GM23248 (cell line): ENCODE results near the gene TSSK2. TPM values are rescaled to one million over a fixed set of nuclear protein-coding genes. Genes with fewer than 3 reads are reported as not detected.

Experiments
- DNase-seq: peaks from one replicate; pipeline ENCODE4 v3.0.0-alpha.2; 2015
- H2AFZ ChIP-seq: fragments of 200-600 bp; sonication (generic); 2 replicates; pipeline ENCODE4 v1.6.1; 2016; ENCODE audit warnings: antibody characterized with exemption
- H3F3A ChIP-seq: fragments of 200-600 bp; sonication (generic); 2 replicates; pipeline ENCODE4 v1.6.1; 2016; ENCODE audit warnings: mild to moderate bottlenecking, antibody characterized with exemption, mixed run types; ENCODE audit not compliant: insufficient read depth
- H3K27ac ChIP-seq: fragments of 200-600 bp; sonication (generic); 2 replicates; pipeline ENCODE4 v1.5.1; 2016; ENCODE audit warnings: mild to moderate bottlenecking
- H3K27me3 ChIP-seq: fragments of 200-600 bp; sonication (generic); replicated peaks from 2 replicates; pipeline ENCODE4 v1.6.1; 2016; ENCODE audit warnings: mild to moderate bottlenecking; ENCODE audit not compliant: insufficient read depth
- H3K36me3 ChIP-seq: fragments of 200-600 bp; sonication (generic); 2 replicates; pipeline ENCODE4 v1.6.1; 2016; ENCODE audit warnings: low read depth, mild to moderate bottlenecking
- H3K4me1 ChIP-seq: fragments of 200-600 bp; sonication (generic); 2 replicates; pipeline ENCODE4 v1.6.1; 2016; ENCODE audit warnings: mild to moderate bottlenecking; ENCODE audit not compliant: insufficient read depth
- H3K4me2 ChIP-seq: fragments of 200-600 bp; sonication (generic); one replicate; pipeline ENCODE4 v1.6.1; 2016; ENCODE audit warnings: mild to moderate bottlenecking; ENCODE audit not compliant: unreplicated experiment
- H3K4me3 ChIP-seq: fragments of 200-600 bp; sonication (generic); 2 replicates; pipeline ENCODE4 v1.5.1; 2016; ENCODE audit warnings: mild to moderate bottlenecking
- H3K79me2 ChIP-seq: fragments of 200-600 bp; sonication (generic); 2 replicates; pipeline ENCODE4 v1.6.1; 2016; ENCODE audit warnings: mild to moderate bottlenecking; ENCODE audit not compliant: insufficient read depth
- H3K9ac ChIP-seq: fragments of 200-600 bp; sonication (generic); 2 replicates; pipeline ENCODE4 v1.6.1; 2016; ENCODE audit warnings: mild to moderate bottlenecking
- H3K9me2 ChIP-seq: fragments of 200-600 bp; sonication (generic); 2 replicates; pipeline ENCODE4 v1.6.1; 2016; ENCODE audit warnings: mixed run types, mild to moderate bottlenecking, moderate library complexity; ENCODE audit not compliant: insufficient read depth
- H3K9me3 ChIP-seq: fragments of 200-600 bp; sonication (generic); one replicate; pipeline ENCODE4 v1.6.1; 2017; ENCODE audit warnings: low read depth
- H4K20me1 ChIP-seq: fragments of 200-600 bp; sonication (generic); 2 replicates; pipeline ENCODE4 v1.6.0; 2016; ENCODE audit not compliant: insufficient read depth
- EZH2 ChIP-seq: fragments of 200-600 bp; sonication (generic); IDR thresholded peaks from 2 replicates; pipeline ENCODE4 v1.6.1; 2018; ENCODE audit warnings: antibody characterized with exemption, mild to moderate bottlenecking; ENCODE audit not compliant: insufficient read depth, poor library complexity, severe bottlenecking
- EZH2phosphoT487 ChIP-seq: fragments of 200-600 bp; sonication (generic); IDR thresholded peaks from 2 replicates; pipeline ENCODE4 v1.6.1; 2018; ENCODE audit warnings: antibody characterized with exemption, moderate library complexity, mild to moderate bottlenecking, low read depth; ENCODE audit not compliant: insufficient read depth
- WGBS, 2 experiments: methylation state at CpG; one replicate each; pipeline ENCODE4 v1.1.6; 2015 to 2017; ENCODE audit warnings: low lambda C conversion rate in 2 of 2, low coverage in 1 of 2; ENCODE audit errors: missing lambda C conversion rate in 2 of 2; 5-methylcytosine and 5-hydroxymethylcytosine counted together
- in situ Hi-C: fragments of 300-500 bp; cut with MboI; formaldehyde crosslinking; loops from 2 replicates; pipeline ENCODE4 v1.15.0; 2020
- polyA plus RNA-seq: library from polyadenylated mRNA; unstranded; fragments of >200 nt; fragmentation: Nextera tagmentation; extraction: Ambion mirVana; gene quantifications from 2 replicates; pipeline ENCODE4 v1.2.1, GENCODE V29; 2016
- total RNA-seq: library from RNA; depleted of rRNA; stranded (reverse); fragments of >200 nt; shearing (Covaris generic); gene quantifications from 2 replicates; pipeline ENCODE4 v1.2.3, GENCODE V29; 2014

TSSK2 gene
- total and polyA plus RNA-seq, 2 experiments from 2014 or later: not detected

DNA sequence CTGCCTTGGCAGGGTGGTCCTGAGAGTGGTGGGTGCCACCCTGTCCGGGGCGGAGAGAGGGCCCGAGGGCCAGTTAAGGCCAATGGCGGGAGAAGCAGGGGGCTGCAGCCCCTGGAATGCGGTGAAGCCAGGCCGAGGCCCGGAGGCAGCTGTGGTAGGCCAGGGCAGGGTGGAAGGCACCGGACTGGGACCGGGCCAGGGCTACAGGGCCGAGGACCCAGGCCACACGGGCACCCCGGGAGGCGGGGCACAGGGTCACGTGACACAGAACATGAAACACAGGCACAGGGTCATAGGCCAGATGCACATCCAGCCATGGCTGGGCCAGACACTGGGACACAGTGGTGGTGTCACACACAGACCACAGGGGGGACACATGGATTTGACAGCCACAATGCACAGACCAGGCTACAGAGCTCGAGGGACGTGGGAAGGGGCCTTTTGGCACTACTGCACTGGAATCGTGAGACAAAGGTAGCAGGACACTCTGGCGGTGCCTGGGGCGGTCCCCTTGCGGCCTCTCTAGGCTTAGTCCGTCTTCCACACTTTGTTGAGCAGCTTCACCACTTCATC, 44.6 kb downstream of the TSSK2 start:
- Histone ChIP-seq H3F3A (no peaks in the 10 kb centered on the region), H3K4me1 (peaks cover 16% of the 10 kb centered on the region), H3K4me3 (no peak overlapping the region), H3K27me3 (no peaks in the 10 kb centered on the region), H4K20me1 (no peaks in the 10 kb centered on the region), H3K9me3 (no peaks in the 10 kb centered on the region), H3K79me2 (peaks cover 44% of the 10 kb centered on the region), H3K9ac (no peak overlapping the region), H2AFZ (no peak overlapping the region), H3K36me3 (no peaks in the 10 kb centered on the region), H3K4me2 (no peak overlapping the region), H3K27ac (no peak overlapping the region), H3K9me2 (no peaks in the 10 kb centered on the region)
- TF ChIP-seq EZH2 (no peak), EZH2phosphoT487 (no peak)
- DNase-seq: no peak
- 78 to 82% methylated on average over 18 to 19 of the region's 21 CpGs for WGBS, 2 experiments
- in situ Hi-C loops: no loop called here

DNA sequence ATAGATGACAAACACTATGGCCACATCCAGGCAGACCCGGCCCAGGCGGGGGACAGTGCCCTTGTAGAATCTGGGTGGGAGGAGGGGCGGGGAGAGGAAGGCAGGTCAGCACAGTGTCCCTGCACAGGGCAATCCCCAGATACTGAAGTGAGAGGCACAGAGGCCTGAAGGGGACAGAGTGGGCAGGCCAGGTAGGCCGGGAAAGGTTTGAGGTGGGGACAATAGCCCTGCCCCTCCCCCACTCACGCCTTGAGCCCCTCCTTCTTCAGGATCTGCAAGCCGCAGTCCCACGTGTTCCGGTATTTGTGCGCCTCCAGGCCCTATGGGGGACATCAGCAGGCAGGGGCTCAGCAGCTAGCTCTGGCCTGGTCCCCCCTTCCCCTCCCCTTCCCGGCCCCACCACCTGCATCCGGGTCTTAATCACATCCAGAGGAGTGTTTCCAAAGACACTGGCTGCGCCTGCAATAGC, 45.1 kb downstream of the TSSK2 start:
- Histone ChIP-seq H3K9ac (no peak overlapping the region), H3K4me3 (no peak overlapping the region), H3K27me3 (no peaks in the 10 kb centered on the region), H4K20me1 (no peaks in the 10 kb centered on the region), H3K27ac (no peak overlapping the region), H3K9me3 (no peaks in the 10 kb centered on the region), H3K36me3 (no peaks in the 10 kb centered on the region), H2AFZ (no peak overlapping the region), H3K79me2 (peaks cover 44% of the 10 kb centered on the region), H3K4me2 (no peak overlapping the region), H3K4me1 (peaks cover 14% of the 10 kb centered on the region), H3K9me2 (no peaks in the 10 kb centered on the region), H3F3A (no peaks in the 10 kb centered on the region)
- DNase-seq: no peak
- 76 to 93% methylated on average over 6 to 12 of the region's 12 CpGs for WGBS, 2 experiments
- in situ Hi-C loops: no loop called here
- TF ChIP-seq EZH2phosphoT487: no peak
- no peak for TF ChIP-seq EZH2

DNA sequence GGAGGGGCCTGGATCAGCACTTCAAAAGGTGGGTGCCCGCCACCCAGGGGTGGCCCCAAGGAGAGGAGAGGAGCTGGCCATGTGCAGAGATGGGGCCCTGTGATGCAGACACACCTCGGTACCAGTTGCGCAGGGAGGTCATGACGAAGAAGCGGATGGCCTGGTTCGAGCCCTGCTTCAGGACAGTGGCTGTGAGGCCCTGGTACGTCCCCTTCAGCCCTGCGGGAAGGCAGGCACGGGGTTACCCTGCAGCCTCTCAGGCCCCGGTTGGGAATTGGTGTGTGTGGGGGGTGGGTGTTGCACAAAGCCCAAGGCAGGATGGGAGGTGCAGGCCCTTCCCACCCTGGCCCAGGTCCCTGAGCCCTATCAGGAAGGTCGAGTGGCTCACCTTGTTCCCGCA, 45.6 kb downstream of the TSSK2 start:
- peaks cover 42% of the 10 kb centered on the region for H3K79me2 ChIP-seq
- 82 to 83% methylated on average over 10 to 12 of the region's 12 CpGs for WGBS, 2 experiments
- no peaks in the 10 kb centered on the region for H3F3A ChIP-seq
- H3K27ac ChIP-seq: no peak overlapping the region
- H2AFZ ChIP-seq: no peak overlapping the region
- H3K9me2 ChIP-seq: no peaks in the 10 kb centered on the region
- H3K9me3 ChIP-seq: no peaks in the 10 kb centered on the region
- H3K9ac ChIP-seq: peak overlapping the region; percentile 79
- H4K20me1 ChIP-seq: no peaks in the 10 kb centered on the region
- H3K4me3 ChIP-seq: peak overlapping the region; percentile 78; the same call in 1 of the 2 replicates
- DNase-seq: no peak
- H3K27me3 ChIP-seq: no peaks in the 10 kb centered on the region
- no peaks in the 10 kb centered on the region for H3K36me3 ChIP-seq
- H3K4me1 ChIP-seq: peaks cover 14% of the 10 kb centered on the region
- in situ Hi-C loops: no loop called here
- H3K4me2 ChIP-seq: peak overlapping the region; percentile 76
- no peak for TF ChIP-seq EZH2
- no peak for TF ChIP-seq EZH2phosphoT487

DNA sequence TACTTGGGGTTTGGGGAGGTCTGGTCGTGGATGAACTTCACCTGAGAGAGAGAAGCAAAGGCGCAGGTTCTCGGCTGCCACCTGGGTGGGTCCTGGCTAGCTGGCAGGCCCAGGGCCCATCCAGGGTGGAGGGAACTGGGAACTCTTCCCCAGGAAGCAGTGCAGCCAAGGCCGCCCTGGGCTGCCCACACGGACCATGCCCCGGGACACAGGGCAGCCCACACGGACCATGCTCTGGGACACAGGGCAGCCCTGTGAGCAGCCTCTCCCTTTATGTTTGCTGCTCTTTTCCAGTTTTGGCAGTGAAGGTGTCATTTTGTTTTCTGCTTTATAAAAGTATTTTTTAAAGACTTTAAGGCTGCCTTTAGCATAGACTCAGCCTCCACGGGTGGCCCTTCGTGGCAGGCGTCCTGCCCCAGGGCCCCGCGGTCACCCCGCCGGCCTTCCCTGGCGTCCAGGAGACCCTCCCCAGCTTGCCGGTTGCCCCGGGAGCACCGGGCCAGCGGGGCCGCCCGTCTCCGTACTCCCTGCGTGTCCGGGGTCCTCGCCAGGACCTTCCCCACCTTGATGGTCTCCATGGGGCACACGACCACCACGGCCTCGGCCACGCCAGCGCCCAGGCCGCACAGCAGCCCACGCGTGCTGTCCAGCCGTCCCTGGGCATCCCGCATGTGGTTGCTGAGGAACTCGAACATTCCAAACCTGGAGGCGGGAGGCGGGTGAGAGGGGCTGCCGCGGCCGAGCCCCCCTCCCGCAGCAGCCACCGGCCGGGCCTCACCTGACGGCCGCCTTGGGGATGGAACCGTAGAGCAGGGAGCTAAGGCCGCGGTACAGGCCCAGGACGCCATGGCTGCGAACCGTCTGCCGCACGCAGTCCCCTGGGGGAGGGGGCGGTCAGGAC, 46.3 kb downstream of the TSSK2 start:
- Histone ChIP-seq H3K9ac (peak overlapping the region; percentile 79), H3K27me3 (no peaks in the 10 kb centered on the region), H3K27ac (no peak overlapping the region), H3K9me3 (no peaks in the 10 kb centered on the region), H3K36me3 (no peaks in the 10 kb centered on the region), H3K79me2 (peaks cover 35% of the 10 kb centered on the region), H2AFZ (0 out of 2 replicates have a peak overlapping the region, but pooled peaks have one; percentile 70), H3F3A (no peaks in the 10 kb centered on the region), H3K9me2 (no peaks in the 10 kb centered on the region), H3K4me3 (peak overlapping the region; percentile 78), H4K20me1 (no peaks in the 10 kb centered on the region), H3K4me2 (peak overlapping the region; percentile 76), H3K4me1 (peaks cover 14% of the 10 kb centered on the region)
- 16 to 17% methylated on average over 39 to 53 of the region's 55 CpGs for WGBS, 2 experiments
- peak; percentile 36 for DNase-seq
- in situ Hi-C loops: no loop called here
- TF ChIP-seq EZH2 (no peak), EZH2phosphoT487 (no peak)
